ENCODE measurements around the gene SLC17A4.

The SLC17A4 gene

DNA sequence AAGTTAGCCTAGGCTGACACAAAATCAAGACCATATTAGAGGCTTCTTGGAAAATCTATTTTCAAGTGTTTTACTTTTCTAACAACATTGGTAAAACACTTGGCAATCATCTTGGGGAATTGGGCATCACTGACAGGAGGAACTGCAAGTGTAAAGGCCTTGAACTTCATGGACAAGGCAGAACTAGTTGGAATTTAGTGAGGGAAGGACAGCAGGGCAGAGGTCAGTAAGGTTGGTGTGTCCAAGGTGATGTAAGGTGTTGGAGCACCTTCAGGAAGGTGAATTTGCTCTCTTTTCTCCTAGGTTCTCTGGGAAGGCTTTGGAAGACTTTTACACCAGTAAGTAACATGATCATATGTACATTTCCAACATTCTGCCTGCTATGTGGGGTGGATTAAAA, 1.5 kb upstream of the SLC17A4 start:
- DNase-seq: no peak

DNA sequence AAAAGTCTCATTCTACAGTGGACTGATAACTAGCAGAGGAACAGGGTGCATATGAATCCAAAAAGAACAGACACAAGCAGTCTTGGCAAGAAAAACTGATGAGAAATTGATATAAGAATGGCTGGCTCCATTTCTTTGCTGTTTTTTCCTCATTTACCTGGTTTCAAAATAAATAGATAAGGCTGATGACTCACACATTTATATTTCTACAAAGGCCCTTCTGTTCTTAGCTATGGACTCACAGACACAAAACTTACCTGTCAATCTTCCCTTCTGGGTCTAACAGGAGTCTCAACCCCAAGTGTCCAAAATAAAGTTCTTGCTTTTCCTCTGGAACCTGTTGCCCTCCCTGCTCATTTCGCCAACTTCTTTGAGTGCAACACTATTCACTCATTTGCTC, 941 bp downstream of the SLC17A4 start:
- no peak for DNase-seq

- no peak for DNase-seq
These were observed 2.1 kb downstream of the SLC17A4 start for GRCh38 chr6:25756382-25757363.

GRCh38 chr6:25757936-25758642, 3.5 kb downstream of the SLC17A4 start:
- no peak for DNase-seq

DNA sequence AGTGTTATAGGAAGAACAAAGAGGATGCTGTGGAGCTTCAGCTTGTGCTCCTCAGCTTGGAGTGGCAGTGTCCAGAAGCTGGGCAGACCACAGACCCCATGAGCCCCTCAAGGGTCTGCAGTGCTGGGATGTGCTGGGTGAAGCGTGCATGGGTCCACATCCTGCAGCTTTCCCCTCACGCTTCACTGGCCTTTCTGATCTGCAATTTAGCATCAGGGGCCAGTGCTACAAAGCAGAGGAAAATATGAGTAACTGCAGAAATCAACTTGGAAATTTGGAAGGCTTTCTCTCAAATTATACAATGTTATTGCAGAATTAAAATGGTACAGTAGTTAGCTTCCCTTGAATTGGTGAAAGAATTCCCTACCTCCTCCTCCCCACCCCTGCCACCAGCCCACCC, 10.1 kb downstream of the SLC17A4 start:
- no peak for DNase-seq

DNA sequence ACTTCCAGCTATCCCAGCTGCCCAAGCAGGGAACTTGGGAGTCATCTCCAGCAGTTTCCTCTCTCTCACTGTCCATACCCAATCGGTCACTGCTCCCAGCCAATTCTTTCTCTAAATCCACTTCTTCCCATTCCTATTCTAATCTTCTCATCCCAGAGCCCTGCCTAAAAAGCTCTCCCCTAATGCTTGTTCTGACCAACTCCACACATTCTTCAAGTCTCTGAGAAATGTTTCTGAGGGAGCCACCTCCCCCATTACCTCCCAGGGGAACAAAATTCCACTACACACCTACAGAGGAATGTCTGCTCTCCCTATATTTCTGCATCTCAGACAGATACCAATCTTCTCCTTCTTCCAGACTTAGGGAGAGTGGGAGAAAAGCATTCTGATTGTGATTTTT, 14.0 kb downstream of the SLC17A4 start:
- no peak for DNase-seq

DNA sequence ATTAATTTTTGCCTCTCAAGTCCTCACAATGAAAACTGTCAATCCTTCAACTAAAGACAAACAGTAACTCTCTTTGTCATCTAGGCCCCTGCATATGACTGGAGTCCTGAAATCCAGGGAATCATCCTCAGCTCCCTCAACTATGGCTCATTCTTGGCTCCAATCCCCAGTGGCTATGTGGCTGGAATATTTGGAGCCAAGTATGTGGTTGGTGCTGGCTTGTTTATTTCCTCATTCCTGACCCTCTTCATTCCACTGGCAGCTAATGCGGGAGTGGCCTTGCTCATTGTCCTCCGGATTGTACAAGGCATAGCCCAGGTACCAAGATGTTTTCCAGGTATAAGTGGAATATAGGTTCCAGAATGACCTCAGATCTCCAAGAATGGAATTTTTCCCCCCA, 15.4 kb downstream of the SLC17A4 start:
- no peak for DNase-seq

DNA sequence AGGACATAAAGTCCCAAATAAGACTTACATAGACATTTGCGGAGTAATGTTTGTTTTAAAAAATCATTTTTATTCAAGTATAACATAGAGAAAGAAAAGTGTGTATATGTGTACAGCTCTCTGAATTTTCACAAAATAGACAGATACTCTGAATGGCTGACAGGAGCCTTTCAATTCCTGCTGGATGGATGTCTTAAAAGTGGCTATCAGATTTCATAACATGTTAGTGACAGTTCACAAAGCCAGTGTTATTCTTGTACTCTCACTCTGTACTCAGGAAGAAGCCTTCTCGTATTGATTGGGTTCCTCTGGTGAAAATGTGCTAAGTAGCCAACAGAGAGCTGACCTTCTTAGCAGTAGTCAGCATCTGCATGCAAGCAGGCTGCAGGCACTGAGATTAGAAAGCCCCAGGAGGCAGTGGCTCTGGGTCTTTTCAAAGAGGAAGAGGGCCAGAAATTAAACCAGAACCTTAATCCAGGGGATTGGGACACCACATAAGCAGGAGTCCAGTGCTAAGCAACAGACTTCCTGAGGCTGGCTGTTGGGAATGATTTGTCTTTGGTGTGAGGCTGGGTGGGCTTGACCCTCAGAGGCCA, 19.7 kb downstream of the SLC17A4 start:
- DNase-seq: no peak

DNA sequence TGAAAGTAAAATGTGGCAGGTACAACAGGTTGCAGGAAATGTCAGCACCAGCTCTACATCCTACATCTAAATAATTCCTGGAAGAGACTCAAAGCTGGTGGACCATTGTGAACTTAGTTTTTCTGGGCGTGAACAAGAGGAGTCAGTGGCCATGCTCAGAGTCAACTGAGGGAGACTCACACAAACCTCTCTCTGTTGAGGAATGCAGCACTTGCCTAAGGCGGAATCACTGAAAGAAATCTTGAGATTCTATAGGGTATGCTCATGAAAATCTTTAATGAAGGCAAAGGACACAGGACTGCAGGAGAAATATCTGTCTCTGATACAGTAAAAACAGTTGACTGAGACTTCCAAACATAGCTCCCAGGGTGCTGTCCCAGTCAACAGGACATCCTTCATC, 22.5 kb downstream of the SLC17A4 start:
- no peak for DNase-seq

DNA sequence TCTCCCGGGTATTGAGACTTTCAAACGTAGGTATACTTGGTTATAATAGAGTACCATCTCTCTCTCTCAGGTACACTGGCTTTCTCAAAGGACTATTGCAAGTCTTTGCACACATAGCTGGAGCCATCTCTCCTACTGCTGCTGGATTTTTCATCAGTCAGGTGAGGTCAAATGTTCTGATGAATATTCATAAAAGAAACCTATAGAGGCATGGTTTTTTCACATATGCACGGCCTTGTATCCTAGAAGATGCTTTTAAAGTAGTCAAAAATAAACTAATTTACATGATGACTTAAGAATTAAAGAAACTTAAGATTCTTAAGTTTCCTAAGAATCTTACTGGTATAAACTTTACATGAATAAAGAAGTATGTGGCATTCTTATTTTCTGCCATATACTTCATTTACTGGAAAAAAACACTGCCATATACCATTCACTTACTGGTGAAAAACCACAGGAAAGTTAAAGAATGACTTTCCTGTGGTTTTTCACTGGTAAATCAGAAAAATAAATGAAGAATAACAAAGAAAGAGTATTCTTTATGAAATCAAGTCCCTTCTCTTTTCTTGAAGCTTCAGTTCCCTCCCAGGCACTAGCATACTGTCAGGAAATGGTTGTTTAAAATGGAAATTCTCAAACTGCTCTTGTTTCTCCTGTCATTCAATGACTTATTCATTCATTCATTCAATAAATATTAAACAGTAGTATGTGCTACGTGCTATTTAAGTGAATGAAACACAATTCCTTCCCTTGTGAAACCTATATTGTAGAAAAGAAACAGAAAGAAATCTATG, 23.5 kb downstream of the SLC17A4 start:
- DNase-seq: no peak

- no peak for DNase-seq
These were observed 26.6 kb downstream of the SLC17A4 start for GRCh38 chr6:25781134-25781533.

DNA sequence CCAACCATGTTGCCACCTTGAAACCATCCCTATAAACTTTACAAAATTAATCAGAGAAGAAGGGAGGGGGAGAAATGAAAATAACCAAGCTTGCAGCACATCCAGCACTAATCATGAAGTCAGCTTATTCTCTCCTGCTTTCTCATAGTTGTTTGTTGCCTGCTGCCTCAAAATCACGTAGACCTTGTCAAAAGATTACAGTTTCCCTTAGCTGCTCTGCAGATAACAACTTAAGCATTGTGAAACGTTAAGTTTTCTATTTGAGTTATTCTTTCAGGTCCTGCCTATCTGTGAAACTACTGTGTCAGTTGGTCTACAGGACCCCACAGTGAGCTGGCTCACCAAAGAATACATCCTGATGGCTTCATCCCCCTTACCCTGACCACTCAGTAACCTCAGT, 32.9 kb downstream of the SLC17A4 start:
- no peak for DNase-seq

DNA sequence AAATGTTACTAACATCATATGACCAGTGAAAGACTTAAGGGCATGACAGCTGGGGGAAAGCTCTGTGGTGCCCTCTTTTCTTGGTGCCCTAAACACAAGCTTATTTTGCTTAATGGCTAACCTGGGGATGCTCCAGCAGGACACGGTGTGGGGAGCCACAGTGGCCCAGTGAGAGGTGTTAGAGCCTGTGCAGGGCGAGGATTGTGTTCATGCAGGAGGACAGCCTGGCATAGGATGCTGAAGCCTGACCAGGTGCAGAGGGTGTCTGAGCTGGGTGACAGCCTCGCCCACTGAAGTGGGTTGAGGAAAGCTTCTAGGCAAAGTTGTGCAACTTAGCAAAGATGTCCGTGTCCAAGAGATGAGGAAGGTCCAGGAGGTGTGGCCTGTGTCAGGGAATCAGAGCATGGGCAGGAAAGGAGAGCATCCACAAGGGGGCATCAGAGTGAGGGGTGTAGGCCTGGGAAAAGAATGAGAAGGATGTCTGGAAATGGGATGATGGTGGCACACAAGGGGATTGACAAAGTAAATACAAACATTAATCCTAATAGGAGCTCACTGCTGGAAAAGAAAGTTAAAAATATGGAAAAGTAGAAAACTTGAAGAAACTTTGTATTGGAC, 33.9 kb downstream of the SLC17A4 start:
- DNase-seq: peak; percentile 42

DNA sequence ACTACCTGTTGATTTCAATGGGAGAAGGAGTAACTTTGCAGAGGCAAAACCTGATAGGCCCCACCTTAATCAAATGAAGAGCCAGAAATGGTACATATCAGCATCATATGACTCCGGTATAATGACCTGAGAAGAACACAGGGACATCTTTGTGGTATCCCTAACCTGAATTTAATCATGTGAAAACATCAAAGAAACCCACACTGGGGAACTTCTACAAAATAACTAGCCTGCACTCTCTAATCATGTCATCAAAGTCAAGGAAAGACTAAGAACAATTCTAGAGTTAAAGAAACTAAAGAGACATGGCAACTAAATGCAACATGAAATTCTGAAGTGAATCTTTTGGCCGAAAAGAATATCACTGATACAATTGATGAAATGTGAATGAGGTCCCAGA, 34.9 kb downstream of the SLC17A4 start:
- no peak for DNase-seq

DNA sequence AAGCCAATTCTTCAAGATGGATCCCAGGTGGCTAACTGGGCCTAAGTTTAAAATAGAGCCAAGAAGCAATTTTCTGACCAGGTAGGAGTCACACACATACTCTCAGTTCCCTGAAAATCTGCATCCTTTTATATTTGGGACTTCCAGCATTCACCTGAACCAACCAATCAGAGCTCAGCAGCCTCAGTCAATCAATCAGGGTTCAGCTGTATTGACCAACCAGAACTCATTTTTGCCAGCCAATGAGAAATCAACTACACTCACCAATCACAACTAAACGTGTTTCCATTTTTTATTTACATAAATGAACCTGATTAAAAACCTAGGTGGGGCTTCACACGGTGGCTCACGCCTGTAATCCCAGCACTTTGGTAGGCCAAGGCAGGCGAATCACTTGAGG, 37.5 kb downstream of the SLC17A4 start:
- DNase-seq: no peak

DNA sequence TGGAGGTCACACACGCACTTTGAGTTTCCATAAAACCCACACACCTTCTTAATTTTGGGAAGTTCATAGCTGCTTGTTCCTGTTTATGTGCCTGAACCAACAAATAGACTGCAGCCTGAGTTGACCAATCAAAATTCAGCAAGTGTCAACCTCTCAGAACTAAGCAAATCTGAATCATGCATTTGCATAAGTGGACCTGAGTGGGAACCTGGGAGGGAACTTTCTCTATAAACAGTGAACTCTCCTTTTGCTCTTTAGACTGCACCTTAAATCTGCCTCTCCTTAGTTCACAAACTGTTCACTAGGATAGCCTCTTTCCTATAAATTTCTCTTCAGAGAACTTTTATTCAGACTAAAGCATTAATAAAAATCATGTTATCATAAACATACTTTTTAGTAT, 39.4 kb downstream of the SLC17A4 start:
- no peak for DNase-seq

- no peak for DNase-seq
These were observed 40.2 kb downstream of the SLC17A4 start for GRCh38 chr6:25794784-25795183.

GRCh38 chr6:25801436-25801835, 46.9 kb downstream of the SLC17A4 start:
- DNase-seq: no peak

GRCh38 chr6:25804804-25805203, 50.3 kb downstream of the SLC17A4 start:
- DNase-seq: no peak

GRCh38 chr6:25815194-25815593, 60.7 kb downstream of the SLC17A4 start:
- DNase-seq: no peak

GRCh38 chr6:25816252-25816651, 61.7 kb downstream of the SLC17A4 start:
- DNase-seq: no peak

DNA sequence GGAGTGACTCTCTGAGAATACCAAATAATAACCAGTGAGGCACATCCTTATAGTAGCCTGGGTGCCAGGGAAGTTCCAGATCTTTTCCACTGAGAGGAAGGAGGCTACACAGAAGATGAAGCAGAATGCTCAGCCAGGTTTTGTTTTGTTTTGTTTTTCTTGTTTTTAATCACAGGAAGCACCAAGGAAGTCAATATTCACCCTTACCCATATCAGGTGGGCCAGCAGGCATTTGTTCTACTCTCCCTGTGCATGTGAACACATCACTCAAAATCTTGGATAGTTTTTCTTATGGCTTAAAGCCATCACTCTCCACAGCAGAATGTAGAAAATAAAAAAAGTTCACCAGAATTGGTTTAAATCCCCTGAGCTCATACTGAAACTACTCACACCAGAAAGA, 66.8 kb downstream of the SLC17A4 start:
- no peak for DNase-seq

DNA sequence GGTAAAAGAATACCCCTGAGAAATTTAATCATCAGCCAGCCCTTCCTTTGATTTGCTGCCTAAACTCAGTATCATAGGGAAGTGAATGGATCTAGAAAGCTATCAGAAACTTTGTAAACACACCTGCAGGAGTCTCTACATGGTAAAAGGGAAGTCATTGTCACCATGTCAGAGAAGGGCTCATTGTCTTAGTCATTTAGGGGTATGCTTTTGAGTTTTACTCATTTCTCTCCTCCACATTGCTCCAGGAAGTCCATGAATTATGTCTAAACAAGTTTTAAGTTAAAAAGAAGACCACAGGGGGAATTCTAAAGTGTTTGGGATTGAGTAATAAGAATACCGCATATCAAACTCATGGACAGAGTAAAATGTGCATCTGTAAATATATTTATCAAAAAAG, 74.8 kb downstream of the SLC17A4 start:
- no peak for DNase-seq

Measured in fibroblast of skin of right biceps (primary cell).